KOPT-K1 (cell line): ENCODE data around the gene C20orf144.

Experiments
- H3K27ac ChIP-seq: fragments of 200-600 bp; sonication (generic); 2 replicates; pipeline ENCODE4 v1.5.1; 2016; ENCODE audit warnings: antibody characterized with exemption, mild to moderate bottlenecking, low read depth, low read length; ENCODE audit not compliant: poor library complexity, severe bottlenecking
- H3K36me3 ChIP-seq: fragments of 200-600 bp; sonication (generic); 2 replicates; pipeline ENCODE4 v1.5.1; 2017; ENCODE audit warnings: antibody characterized with exemption, mild to moderate bottlenecking, low read length, moderate library complexity; ENCODE audit not compliant: insufficient read depth
- H3K9me3 ChIP-seq: fragments of 200-600 bp; sonication (generic); 2 replicates; pipeline ENCODE4 v1.5.1; 2017; ENCODE audit warnings: antibody characterized with exemption, low read length, mild to moderate bottlenecking; ENCODE audit not compliant: insufficient read depth, poor library complexity, severe bottlenecking

Gene C20orf144

DNA sequence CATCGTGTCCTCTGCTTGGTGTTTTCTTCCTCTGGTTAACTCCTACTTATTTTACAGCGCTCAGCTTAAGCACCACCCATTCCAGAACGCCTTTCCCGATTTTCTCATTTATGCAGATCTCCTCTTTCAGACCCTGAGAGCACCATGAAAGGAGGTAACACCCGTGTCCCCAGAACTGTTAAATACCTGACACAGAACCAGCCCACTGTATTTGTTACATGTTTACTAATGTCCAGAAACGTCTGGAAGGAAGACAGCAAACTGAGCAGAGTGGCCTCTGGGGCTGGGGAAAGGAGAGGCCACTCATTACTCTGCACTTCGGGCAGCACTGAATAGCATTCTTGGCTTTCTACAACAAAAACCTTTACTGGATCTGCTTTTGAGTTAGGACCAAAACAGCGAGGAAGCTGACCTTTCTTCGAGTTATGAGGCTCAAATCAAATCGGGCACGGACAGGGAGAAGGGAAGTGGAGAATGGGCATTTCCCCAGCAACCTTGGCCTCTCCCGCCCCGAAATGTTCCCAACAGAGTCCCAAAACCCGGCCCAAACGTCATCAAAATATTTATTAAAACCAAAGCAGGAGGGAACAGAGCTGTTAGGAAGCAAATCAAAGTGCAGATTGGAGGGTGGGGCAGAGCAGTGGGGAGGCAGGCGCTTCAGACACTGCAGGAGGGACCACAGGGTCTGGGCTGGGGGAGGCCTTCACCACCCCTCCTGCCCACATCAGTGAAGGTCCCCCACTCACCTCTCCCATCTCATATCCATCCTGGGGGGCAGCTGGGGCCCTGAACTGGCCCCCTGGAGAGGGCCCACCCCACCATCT lies 13.2 kb downstream of the C20orf144 start:
- no peaks in the 10 kb centered on the region for H3K9me3 ChIP-seq
- peaks cover 96% of the 10 kb centered on the region for H3K36me3 ChIP-seq
- H3K27ac ChIP-seq = no peak overlapping the region

DNA sequence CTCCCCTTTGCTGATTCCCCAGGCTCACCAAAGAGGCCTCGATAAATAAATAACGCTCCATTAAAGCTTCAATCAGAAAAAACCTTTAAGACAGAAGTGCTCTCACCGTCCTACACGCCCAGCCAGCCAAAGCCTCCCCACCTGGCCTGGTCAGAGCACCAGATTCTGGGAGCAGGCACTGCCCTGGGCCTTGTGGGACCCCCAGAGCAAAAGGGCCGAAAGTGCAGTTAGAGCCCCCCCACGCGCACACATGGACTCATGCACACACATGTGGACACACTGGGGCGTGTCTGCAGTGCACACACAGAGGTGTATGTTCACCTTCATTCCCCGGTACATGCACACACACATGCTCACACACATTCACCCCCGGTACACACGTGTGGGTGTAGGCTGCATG lies 14.0 kb downstream of the C20orf144 start:
- Histone ChIP-seq H3K36me3 (peaks cover 96% of the 10 kb centered on the region), H3K27ac (no peak overlapping the region), H3K9me3 (no peaks in the 10 kb centered on the region)

DNA sequence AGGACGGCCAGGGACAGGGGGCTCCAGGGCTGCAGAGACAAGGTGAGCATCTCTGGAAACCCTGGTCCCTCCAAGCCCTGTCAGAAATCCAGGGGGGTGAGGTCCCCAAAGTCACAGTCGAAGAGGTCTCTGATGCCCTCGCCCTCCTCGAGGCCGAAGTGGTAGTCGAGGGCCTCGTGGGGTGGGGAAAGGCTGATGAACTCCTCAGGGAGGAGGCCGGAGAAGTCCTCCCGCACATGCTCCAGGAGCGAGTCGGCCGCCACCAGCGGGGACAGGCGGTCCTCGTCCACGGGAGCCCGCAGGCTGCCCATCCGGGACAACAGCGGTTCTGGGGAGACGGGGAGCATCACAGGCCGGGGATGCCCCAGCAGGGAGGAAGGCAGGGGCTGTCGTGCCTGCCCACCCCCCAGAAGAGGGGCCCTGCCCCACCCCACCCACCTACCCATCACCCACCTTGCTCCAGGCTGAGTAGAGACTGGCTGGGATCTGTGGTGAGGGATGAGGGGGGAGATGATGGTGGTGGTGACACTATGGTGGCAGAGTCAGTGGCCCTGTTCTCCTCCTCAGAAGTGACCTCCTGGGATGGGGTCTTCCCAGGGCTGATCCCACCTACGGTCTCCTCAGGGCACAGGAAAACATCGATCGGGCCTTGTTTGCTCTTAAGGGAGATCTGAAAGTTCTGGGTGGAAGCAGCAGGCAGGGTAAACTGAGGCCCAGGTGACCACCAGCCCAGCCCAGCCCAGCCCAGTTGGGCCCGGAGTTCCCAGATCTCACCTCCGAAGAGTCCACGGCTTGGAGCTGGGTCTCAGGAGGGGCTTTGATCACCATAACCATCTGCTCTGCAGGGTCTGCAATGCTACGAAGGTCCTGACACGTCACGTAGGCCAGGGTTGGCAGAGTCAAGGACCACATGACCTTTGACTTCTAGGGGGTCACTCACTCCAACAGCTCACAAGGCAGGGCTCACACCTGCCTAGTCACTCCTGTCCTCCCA lies 14.8 kb downstream of the C20orf144 start:
- H3K9me3 ChIP-seq = no peaks in the 10 kb centered on the region
- peaks cover 96% of the 10 kb centered on the region for H3K36me3 ChIP-seq
- no peak overlapping the region for H3K27ac ChIP-seq

DNA sequence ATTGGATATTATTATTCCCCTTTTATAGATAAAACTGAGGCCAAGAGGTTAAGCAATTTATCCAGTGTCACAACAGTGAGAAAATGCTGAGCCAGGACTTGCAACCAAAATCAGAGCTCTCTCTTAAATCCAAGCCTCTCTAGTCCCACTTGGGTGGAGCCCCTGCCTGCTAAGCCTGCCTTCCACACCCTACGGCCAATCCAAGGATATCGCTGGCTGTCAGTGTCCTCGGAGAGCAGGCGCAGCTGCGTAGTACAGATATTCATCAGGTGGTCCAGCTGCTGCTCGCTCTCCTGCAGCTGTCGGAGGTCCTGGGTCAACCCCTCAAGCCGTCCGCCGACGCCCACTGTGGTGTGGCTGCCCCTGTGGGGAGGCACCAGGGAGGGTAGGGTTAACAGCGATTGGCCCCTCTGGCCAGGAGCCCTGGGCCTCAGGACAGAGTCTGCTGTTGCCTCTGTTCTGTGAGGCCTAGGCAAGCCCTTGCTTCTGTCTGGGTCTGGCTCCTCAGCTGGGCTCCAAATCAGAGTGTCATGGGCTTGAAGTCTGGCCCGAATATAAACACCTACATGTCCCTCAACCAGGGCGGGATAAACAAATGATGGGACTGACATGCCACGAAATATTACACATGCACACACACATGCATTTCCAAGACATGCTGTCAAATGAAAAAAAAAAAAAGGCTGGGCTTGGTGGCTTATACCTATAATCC lies 16.0 kb downstream of the C20orf144 start:
- Histone ChIP-seq H3K36me3 (peaks cover 96% of the 10 kb centered on the region), H3K9me3 (no peaks in the 10 kb centered on the region), H3K27ac (peak overlapping the region; percentile 23)

DNA sequence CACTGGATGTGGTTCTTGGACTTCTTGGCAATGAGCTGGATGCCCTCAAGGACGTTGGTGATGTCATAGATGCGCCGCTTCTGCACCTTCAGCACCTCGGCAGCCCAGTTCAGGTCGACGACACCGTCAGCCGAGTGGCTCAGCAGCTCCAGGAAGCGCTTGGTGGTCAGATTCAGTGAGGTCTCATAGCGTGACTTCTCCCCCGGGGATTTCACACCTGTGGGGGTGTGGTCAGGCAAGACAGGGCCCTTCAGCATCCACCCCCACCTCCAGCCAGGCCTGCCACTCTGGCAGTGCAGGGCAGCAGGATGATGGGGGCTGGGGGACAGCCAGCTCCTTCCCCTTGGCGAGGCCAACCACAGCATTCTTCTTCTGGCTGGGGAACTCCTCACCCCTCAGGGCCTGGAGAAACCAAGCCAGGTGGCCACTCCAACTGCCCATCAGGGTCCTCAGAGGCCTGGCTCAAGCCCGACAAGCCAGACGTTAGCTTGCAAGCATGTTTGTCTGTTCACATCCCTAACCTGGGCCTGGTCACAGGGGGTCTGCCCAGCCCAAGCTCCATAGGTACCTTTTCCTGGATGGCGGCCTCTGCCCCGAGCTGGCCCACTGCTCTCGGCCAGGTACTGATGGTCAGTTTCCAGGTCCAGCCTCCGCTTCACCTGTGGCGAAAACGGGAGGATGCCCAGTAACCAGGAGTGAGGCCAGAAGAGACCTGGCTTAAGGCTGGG lies 17.8 kb downstream of the C20orf144 start:
- Histone ChIP-seq H3K9me3 (no peaks in the 10 kb centered on the region), H3K27ac (peak overlapping the region; percentile 23), H3K36me3 (peaks cover 95% of the 10 kb centered on the region)

DNA sequence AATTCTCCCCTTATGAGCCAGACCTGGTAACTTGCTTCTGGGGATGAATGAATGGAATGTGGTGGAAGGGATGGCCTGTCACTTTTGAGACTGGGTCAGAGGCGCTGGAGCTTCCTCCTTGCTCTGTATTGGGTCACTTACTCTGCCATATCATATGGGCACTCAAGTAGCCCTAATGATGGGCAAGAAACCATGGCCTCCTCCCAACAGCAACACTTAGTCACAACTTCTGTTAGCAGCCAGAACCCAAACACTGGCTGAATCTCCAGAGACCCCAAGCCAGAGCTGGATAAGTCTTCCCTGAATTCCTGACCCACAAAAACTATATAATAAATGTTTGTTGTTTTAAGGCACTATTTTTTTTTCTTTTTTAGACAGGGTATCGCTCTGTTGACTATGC lies 18.6 kb downstream of the C20orf144 start:
- Histone ChIP-seq H3K36me3 (peaks cover 87% of the 10 kb centered on the region), H3K9me3 (no peaks in the 10 kb centered on the region), H3K27ac (peak overlapping the region; percentile 20)

DNA sequence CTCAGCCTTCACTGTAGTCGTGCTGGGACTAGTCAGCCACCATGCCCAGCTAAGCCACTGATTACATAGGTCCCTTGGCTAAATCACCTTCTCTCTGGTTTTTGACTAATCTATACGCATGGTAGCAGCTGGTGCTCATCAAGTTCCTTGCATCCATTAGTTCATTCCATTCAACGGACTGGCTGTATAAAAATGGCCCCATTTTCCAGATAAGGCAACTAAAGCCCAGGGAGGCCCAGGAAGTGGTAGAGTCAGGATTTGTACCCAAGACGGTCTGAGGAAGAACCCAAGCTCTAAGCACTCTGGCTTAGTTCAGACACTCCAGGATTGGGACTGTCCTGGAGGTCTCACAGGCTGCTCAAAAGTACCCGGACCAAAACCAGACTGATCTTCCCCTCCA lies 19.2 kb downstream of the C20orf144 start:
- no peaks in the 10 kb centered on the region for H3K9me3 ChIP-seq
- H3K27ac ChIP-seq = peak overlapping the region; percentile 20
- H3K36me3 ChIP-seq = peaks cover 81% of the 10 kb centered on the region

DNA sequence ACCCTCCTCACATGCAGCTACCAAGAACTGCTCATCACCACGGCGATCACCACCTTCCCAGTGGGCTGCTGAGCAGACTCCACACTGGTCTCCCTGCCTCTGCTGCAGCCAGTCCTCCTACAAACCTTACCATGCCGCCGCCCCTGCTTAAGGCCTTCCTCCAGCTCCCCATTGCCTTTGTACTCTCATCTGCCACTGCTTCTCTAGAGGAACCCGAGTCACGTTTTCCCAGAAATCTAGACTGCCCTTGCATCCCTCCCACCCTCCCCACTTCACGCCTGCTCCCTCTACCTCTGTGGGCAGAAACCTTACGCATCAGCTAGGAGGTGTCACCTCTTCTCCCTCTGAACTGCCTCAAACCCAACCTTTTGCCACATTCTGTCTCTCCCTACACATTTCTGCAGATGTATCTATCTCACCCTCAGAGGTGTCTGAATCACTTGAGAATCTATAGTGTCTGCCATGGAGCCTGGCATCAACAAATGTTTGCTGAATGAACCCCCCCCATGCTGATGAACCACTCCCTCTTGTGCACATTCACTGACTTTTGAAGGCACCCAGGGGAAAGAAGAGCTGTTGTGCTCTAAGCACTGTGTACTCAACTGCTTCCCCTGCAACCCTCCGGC lies 19.7 kb downstream of the C20orf144 start:
- peaks cover 76% of the 10 kb centered on the region for H3K36me3 ChIP-seq
- H3K9me3 ChIP-seq = no peaks in the 10 kb centered on the region
- H3K27ac ChIP-seq = peak overlapping the region; percentile 20

DNA sequence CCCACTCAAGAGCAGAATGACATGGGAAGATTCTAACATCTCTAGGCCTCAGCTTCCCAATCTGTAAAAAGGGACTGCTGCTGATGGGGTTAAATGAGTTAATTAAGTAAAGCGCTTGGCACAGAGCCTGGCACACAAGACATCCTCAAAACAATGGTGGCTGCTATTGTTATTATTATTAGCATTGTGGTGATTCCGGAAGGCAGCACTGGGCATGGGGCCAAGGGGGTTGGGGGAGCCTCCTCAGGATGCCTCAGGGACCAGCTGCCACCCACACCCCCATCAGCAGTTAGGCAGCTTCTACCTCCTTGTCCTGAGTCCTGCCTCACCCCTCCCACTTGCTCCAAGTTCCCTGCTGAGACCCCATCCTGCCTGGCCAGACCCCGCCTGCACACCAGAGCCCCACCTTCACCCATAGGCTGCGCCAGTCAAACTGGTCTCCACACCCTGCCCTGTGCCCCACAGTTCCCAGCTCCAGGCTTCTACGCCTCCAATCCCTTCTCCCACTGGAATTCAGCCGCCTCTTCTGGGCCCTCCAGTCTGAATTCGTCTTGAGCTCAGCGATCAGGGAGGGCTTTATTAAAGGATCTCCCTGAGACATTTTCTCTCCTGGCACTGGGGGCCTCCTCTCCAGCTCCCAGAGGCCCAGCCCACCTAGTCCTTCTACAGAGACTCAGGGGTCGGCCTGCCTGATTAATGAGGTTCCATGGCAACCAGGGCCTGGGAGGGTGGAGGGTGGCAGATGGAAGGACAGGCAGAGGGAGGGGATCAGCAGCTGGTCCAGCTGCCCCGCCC lies 22.6 kb downstream of the C20orf144 start:
- Histone ChIP-seq H3K9me3 (no peaks in the 10 kb centered on the region), H3K36me3 (peaks cover 47% of the 10 kb centered on the region), H3K27ac (peak overlapping the region; percentile 88)

DNA sequence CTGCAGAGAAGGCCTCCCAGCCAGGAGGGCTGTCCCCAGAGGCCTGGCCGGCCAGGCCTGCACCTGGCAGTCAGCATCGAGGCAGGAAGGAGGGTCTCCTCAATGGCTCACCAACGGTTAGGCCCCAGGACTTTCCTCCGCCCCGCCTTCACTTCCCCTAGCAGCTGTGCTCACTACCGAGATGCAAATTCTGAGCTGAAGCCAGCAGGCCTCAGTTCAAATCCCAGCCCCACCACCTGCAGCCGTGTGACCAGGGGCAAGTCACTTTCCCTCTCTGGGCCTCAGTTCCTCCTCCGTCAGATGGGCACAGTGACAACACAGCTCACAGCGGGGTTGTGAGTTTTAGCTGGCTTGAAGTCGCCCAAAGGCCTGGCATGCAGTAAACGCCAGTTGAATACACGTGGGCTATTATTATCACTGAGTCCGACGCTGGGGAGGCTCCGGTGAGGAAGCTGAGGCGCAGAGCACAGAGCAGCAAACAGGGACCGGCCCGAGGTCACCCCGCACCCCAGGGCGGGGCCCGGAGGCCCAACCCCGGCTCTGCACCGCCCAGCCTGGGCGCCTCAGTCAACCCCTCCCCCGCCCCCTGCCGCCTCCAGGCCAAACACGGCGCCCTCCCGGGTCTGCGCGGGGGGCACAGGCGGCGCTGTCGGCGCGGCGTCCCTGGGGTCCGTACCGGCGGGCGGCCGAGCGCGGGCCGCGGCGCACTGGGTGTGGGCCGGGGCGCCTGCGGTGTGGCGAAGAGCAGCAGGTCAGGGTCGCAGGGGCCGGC lies 23.4 kb downstream of the C20orf144 start:
- Histone ChIP-seq H3K27ac (peak overlapping the region; percentile 88), H3K9me3 (no peaks in the 10 kb centered on the region), H3K36me3 (peaks cover 39% of the 10 kb centered on the region)

DNA sequence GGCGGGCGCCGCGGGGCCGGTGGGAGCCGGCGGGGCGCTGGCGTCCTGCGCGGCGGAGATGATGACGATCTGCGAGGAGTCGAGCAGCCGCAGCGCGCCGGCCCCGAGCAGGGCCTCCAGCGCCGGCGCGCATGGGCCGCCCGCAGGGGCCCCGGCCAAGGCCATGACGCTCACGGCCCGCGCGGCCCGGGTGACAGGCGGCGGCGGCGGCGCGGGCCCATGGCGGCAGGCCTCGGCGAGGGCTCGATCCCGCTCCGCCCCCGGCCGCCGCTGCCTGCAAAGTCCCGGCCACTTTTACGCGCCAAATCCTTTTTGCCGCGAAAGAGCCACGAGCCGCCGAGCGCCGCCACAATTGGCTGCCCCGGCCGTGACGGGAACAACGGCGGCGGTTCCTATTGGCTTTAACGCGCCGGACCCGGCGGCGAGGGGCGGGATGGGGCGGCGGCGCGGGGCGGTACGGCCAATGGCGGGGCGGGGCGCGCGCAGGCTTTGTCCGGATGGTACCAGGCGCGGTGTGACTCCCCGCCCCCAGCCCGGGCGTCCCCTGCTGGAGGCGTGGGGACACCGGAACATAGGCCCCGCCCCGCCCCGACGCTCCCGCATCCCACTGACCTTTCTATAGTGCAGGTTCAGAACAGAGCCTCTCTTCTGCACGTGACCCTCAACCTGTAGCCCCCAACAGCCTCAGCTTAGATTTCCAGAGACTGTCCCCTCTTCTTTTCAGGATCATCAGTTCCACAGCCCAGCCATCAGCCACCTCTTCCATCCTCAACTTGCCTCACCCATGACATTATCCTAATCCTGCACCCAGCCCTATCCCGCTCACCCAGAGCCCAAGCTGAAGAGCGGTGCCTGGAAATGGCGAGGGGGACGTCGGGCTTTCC lies 24.2 kb downstream of the C20orf144 start, which contains the start of gene E2F1:
Gene E2F1, minus strand, starts transcription at position 286 of the 884 bp plus-strand sequence. Its CDS starts 121 bp downstream, at position 165.
- H3K27ac ChIP-seq = peak within 1 kb of the TSS; percentile 88
- H3K9me3 ChIP-seq = no peaks in the 10 kb centered on the region
- peaks cover 31% of the 10 kb centered on the region for H3K36me3 ChIP-seq

DNA sequence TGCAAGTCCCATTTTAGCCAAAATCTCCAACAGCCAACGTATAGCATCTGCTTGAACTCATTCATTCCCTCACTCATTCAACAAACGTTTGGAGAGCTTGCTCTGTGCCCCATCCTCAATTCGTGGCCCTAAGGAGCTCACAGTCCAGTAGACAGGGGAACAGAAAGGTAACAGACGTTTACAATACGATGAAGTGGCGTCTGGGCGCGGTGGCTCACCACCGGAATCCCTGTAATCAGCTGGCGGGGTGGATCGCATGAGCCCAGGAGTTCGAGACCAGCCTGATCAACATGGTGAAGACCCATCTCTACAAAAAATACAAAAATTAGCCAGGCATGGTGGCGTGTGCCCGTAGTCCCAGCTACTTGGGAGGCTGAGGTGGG lies 24.8 kb downstream of the C20orf144 start:
- Histone ChIP-seq H3K27ac (peak overlapping the region; percentile 53), H3K9me3 (no peaks in the 10 kb centered on the region), H3K36me3 (peaks cover 24% of the 10 kb centered on the region)
